SK-N-SH treated with all-trans-retinoic acid at 6 μM for 48 hours (cell line): Measurements from ENCODE around the gene PRXL2B.

ENCODE experiments used
- ARNTL ChIP-seq: fragments of 450-650 bp; formaldehyde crosslinking; IDR thresholded peaks from 2 replicates; pipeline ENCODE4 v1.5.0; 2020; ENCODE audit warnings: low read depth, mild to moderate bottlenecking, moderate library complexity, borderline replicate concordance
- CSDC2 ChIP-seq: fragments of 250-450 bp; sonication (Bioruptor Pico); IDR thresholded peaks from 2 replicates; pipeline ENCODE4 v1.5.0; 2020; ENCODE audit warnings: mild to moderate bottlenecking, moderate library complexity
- SNAI2 ChIP-seq: fragments of 250-450 bp; sonication (Bioruptor Pico); IDR thresholded peaks from 2 replicates; pipeline ENCODE4 v1.5.0; 2020; ENCODE audit warnings: mild to moderate bottlenecking, moderate library complexity
- TOX ChIP-seq: fragments of 250-450 bp; sonication (Bioruptor Pico); IDR thresholded peaks from 2 replicates; pipeline ENCODE4 v1.8.0; 2021; ENCODE audit warnings: mild to moderate bottlenecking, moderate library complexity, borderline replicate concordance
- ZNF8 ChIP-seq: fragments of 450-650 bp; formaldehyde crosslinking; IDR thresholded peaks from 2 replicates; pipeline ENCODE4 v1.5.0; 2020; ENCODE audit warnings: mild to moderate bottlenecking, moderate library complexity
- TF ChIP-seq, protein P1 (sequence below): fragments of 250-450 bp; sonication (Bioruptor Pico); IDR thresholded peaks from 2 replicates; pipeline ENCODE4 v1.8.0; 2021; ENCODE audit warnings: low read depth, mild to moderate bottlenecking, moderate library complexity, borderline replicate concordance
- TF ChIP-seq, protein P2 (sequence below): fragments of 250-450 bp; sonication (Bioruptor Pico); IDR thresholded peaks from 2 replicates; pipeline ENCODE4 v1.8.0; 2020; ENCODE audit warnings: mild to moderate bottlenecking, moderate library complexity, borderline replicate concordance

DNA sequence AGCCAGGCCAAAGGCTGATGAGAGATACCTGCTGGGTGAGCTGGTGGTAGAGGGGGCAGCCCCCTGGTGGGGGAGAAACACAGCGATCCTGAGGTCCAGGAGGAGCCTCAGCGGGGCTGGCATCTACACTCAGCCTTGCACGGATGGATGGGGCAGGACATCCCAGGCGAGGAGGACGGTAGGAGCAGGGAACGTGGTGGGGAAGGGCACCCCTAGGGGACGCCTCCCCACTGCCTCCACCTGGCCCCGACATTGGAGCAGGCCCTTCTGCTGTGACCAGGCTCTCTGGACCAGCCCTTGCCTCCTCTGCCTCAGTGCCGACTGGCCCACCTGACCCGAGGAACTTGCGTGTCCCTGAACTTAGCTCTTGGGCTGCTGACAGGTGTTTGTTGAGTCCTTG lies 52.6 kb downstream of the PRXL2B start:
- TF ChIP-seq, protein P1, sequence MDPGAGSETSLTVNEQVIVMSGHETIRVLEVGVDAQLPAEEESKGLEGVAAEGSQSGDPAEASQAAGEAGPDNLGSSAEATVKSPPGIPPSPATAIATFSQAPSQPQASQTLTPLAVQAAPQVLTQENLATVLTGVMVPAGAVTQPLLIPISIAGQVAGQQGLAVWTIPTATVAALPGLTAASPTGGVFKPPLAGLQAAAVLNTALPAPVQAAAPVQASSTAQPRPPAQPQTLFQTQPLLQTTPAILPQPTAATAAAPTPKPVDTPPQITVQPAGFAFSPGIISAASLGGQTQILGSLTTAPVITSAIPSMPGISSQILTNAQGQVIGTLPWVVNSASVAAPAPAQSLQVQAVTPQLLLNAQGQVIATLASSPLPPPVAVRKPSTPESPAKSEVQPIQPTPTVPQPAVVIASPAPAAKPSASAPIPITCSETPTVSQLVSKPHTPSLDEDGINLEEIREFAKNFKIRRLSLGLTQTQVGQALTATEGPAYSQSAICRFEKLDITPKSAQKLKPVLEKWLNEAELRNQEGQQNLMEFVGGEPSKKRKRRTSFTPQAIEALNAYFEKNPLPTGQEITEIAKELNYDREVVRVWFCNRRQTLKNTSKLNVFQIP (CRISPR knock-in tag): no peak
- TF ChIP-seq CSDC2 (no peak), TOX (CRISPR knock-in tag) (no peak), SNAI2 (CRISPR knock-in tag) (no peak), ZNF8 (CRISPR knock-in tag) (no peak), ARNTL (no peak)
- TF ChIP-seq, protein P2, sequence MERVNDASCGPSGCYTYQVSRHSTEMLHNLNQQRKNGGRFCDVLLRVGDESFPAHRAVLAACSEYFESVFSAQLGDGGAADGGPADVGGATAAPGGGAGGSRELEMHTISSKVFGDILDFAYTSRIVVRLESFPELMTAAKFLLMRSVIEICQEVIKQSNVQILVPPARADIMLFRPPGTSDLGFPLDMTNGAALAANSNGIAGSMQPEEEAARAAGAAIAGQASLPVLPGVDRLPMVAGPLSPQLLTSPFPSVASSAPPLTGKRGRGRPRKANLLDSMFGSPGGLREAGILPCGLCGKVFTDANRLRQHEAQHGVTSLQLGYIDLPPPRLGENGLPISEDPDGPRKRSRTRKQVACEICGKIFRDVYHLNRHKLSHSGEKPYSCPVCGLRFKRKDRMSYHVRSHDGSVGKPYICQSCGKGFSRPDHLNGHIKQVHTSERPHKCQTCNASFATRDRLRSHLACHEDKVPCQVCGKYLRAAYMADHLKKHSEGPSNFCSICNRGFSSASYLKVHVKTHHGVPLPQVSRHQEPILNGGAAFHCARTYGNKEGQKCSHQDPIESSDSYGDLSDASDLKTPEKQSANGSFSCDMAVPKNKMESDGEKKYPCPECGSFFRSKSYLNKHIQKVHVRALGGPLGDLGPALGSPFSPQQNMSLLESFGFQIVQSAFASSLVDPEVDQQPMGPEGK (CRISPR knock-in tag): no peak
